Motor neuron (in vitro differentiated cells): ENCODE data around the gene NUCB2. TPM values are rescaled to one million over a fixed set of nuclear protein-coding genes. Genes with fewer than 3 reads are reported as not detected.
"Not testable (repeated sequence)": the region's sequence is repeated elsewhere in the genome, so short reads cannot be mapped to it uniquely, and the experiment has no call there.

Source experiments
- ATAC-seq, 8 experiments: fragments of 200-7000 bp; cut with Tn5 transposase; replicated peaks in 6 of 8; 2 replicates each; pipeline ENCODE4 v1.8.0; 2021; ENCODE audit warnings: mild to moderate bottlenecking in 8 of 8, moderate library complexity in 8 of 8
- H3K27ac ChIP-seq, 2 donors: fragments of 250-450 bp; sonication (Bioruptor Pico); 2 replicates each; pipeline ENCODE4 v1.9.0; 2021; ENCODE audit warnings: antibody characterized with exemption in 2 of 2, mild to moderate bottlenecking in 2 of 2, moderate library complexity in 1 of 2
- H3K4me1 ChIP-seq, 2 donors: fragments of 250-450 bp; sonication (Bioruptor Pico); replicated peaks in 1 of 2; 2 replicates each; pipeline ENCODE4 v1.6.1; 2021; ENCODE audit warnings: antibody characterized with exemption in 2 of 2, mild to moderate bottlenecking in 2 of 2, moderate library complexity in 1 of 2
- H3K4me3 ChIP-seq, 5 donors: fragments of 250-450 bp; sonication (Bioruptor Pico); 2 replicates each; pipeline ENCODE4 v1.9.0; 2021; ENCODE audit warnings: antibody characterized with exemption in 5 of 5, mild to moderate bottlenecking in 5 of 5, moderate library complexity in 4 of 5
- whole genome bisulfite sequencing, 10 experiments: fragments of 450-650 bp; shearing (Covaris generic); methylation state at CpG; one replicate each; pipeline ENCODE4 v1.0.0; 2022; 5-methylcytosine and 5-hydroxymethylcytosine counted together
- in situ Hi-C, 9 experiments: fragments of 400-800 bp; cut with MboI; loops; one replicate each; pipeline ENCODE4 v1.15.0; 2021; ENCODE audit warnings: low sequenced_read_pairs in 9 of 9, low pct_unique_long_range_greater_than_20kb in 2 of 9; ENCODE audit not compliant: unreplicated experiment in 9 of 9
- total RNA-seq, 8 experiments: library from RNA; unstranded; fragments of 300-600 nt; gene quantifications; 2 replicates each; pipeline versions ENCODE4 v1.2.3 to v1.2.4, GENCODE V29; 2022

NUCB2 gene
- total RNA-seq, result 100 to 1,000 TPM in 1 of 8 experiments, 10 to 100 TPM in 7; 26.8 to 151 (median 79.9) TPM

DNA sequence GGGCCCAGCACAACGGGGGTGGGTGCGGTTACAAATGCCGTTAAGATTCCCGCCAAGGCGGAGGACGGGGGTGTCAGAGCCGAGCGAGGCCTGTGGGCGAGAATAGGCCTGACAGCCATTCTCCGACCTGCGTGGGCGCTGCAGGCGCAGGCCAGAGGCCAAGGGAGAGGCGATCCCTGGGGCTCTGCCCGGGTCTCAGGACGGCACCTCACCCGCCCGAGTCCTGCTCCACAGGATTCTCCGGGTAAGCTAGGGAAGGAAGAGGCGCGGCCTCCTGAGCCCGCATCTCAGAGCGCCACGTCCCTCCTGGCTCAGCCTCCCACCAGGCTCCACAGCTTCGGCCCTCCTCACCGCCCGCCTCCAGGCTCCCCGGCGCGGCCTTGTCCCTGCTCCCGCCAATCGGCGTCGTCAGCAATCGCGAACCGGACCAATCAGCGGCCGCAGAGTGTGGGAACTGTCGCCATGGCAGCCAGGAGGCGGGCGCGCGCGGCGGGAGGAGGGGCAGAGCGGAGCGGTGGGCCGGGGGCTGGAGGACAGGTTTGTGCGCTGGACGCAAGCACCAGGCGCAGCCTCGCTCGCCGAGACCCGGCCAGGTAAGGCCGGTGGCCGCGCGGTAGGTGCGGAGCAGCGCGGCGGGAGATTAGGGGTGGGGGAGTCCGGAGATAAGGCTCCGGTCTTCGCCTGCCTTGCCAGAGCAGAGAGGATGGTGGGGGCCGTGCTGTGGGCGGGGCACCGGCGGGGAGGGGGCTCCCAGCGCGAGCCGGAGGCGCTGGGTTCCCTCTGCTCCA lies at the start of gene NUCB2:
TSS of gene NUCB2 (plus strand) at position 504 of the 788 bp plus-strand sequence. CDS start 18,585 bp downstream, outside the sequence.
- Histone ChIP-seq H3K27ac (peak within 1 kb of the TSS; percentile 93 to 96), H3K4me1 (peaks cover 5 to 7% of the 10 kb centered on the region in 2 donors), H3K4me3 (peak within 1 kb of the TSS; percentile 63 to 87 (median 81))
- 0 to 5% methylated on average over 2 to 4 of the region's 75 CpGs; no CpG with 5 or more reads in 8 of the 10 experiments for WGBS, 10 experiments
- in situ Hi-C loops, result no loop called here
- ATAC-seq, result peak; percentile 94 to 98 (median 96)

DNA sequence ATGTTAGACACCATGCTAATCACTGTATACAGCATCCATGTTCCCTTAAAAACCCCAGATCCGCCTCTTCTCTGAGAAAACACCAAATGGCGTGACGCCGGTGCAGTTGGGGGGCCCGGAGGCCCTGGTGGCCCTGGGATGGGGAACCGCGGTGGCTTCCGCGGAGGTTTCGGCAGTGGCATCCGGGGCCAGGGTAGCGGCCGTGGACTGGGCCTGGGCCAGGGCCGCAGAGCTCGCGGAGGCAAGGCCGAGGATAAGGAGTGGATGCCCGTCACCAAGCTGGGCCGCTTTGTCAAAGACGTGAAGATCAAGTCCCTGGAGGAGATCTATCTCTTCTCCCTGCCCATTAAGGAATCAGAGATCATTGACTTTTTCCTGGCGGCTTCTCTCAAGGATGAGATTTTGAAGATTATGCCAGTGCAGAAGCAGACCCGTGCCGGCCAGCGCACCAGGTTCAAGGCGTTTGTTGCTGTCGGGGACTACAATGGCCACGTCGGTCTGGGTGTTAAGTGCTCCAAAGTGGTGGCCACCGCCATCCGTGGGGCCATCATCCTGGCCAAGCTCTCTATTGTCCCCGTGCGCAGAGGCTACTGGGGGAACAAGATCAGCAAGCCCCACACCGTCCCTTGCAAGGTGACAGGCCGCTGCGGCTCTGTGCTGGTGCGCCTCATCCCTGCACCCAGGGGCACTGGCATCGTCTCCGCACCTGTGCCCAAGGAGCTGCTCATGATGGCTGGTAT lies 48.2 kb upstream of the NUCB2 start:
- not testable (repeated sequence) for H3K4me3 ChIP-seq, H3K4me1 ChIP-seq, ATAC-seq, H3K27ac ChIP-seq
- 40 to 100% (median 95%) methylated on average over 1 to 19 of the region's 38 CpGs; no CpG with 5 or more reads in 5 of the 10 experiments for WGBS, 10 experiments
- in situ Hi-C loops, result loop anchor here in 3 of 9 experiments (25.0 kb wide), 1 partner anchor 284 kb away; no protein-coding TSS in a partner anchor

DNA sequence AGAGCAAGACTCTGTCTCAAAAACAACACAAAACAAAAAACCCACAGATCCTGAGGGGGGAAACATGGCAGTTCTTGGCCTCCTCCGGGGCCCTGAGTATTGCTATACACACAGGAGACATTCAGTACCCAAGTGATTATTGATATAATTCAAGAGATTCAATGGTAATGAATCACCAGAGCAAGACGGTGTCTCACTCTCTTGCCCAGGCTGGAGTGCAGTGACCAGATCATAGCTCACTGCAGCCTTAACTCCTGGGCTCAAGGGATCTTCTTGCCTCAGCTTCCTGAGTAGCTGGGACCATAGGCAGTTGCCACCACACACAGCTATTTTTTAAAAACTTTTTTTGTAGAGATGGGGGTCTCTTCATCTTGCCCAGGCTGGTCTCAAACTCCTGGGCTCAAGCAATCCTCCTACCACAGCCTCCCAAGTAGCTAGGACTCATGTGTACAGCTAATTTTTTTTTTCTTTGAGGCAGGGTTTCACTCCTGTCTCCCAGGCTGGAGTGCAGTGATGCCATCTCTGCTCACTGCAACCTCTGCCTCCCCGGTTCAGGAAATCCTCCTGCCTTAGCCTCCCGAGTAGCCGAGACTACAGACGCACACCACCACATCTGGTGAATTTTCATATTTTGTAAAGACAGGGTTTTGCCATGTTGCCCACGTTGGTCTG lies 46.9 kb upstream of the NUCB2 start:
- ATAC-seq, result no peak
- no peaks in the 10 kb centered on the region for H3K4me1 ChIP-seq
- no peak overlapping the region for H3K27ac ChIP-seq
- in situ Hi-C loops, result loop anchor here in 3 of 9 experiments (25.0 kb wide), 1 partner anchor 283 kb away; no protein-coding TSS in a partner anchor
- WGBS, 10 experiments, result 0 to 96% (median 55%) methylated on average over 1 to 7 of the region's 7 CpGs; no CpG with 5 or more reads in 4 of the 10 experiments
- H3K4me3 ChIP-seq, result no peak overlapping the region

DNA sequence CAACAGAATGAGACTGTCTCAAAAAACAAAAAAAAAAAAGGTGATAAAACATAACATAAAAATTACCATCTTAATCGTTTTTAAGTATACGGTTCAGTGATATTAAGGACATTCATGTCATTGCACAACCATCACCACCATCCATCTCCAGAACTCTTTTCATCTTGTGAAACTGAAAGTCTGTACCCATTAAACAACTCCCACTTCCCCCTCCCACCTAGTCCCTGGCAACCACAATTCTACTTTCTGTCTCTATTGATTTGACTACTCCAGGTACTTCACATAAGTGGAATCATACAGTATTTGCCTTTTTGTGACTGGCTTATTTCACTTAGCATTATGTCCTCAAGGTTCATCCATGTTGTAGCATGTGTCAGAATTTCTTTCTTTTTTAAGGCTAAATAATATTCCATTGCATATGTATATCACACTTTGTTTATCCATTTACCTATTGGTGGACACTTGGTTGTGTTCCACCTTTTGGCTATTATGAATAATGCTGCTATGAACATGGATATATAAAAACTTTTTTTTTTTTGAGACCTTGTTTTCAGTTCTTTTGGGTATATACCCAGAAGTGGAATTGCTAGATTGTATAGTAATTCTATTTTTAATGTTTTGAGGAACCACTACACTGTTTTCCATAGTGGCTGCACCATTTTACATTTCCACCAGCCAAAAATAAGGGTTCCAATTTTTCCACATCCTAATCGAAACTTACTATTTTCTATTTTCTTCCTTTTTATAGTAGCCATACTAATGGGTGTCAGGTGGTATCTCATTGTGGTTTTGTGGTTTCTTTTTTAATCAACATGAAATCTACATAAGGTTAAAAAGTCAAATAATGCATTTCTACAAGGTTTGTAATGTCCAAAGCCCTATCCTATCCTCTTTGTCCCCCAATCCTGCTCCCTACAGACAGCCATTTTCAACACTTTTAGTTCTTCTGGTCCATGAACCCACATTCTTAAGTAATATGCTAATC lies 45.4 kb upstream of the NUCB2 start:
- H3K4me1 ChIP-seq, result no peaks in the 10 kb centered on the region
- in situ Hi-C loops, result loop anchor here in 3 of 9 experiments (25.0 kb wide), 1 partner anchor 281 kb away; no protein-coding TSS in a partner anchor
- no peak overlapping the region for H3K4me3 ChIP-seq
- peak in 2 of 8 experiments; percentile 86 to 90 for ATAC-seq
- no peak overlapping the region for H3K27ac ChIP-seq
- WGBS, 10 experiments, result 10 to 86% (median 66%) methylated on average over 1 to 3 of the region's 3 CpGs

- ATAC-seq, result no peak
- Histone ChIP-seq H3K4me3 (no peak overlapping the region), H3K4me1 (no peaks in the 10 kb centered on the region), H3K27ac (no peak overlapping the region)
- in situ Hi-C loops, result loop anchor here in 3 of 9 experiments (25.0 kb wide), 1 partner anchor 279 kb away; no protein-coding TSS in a partner anchor
Observed at GRCh38 chr11:17233101-17233500, 43.4 kb upstream of the NUCB2 start.

- peak in 1 of 8 experiments; percentile 31 for ATAC-seq
- 0 to 83% (median 67%) methylated on average over 1 to 3 of the region's 3 CpGs for WGBS, 10 experiments
- Histone ChIP-seq H3K4me3 (no peak overlapping the region), H3K4me1 (no peaks in the 10 kb centered on the region), H3K27ac (no peak overlapping the region)
- in situ Hi-C loops, result loop anchor here in 3 of 9 experiments (25.0 kb wide), 1 partner anchor 274 kb away; no protein-coding TSS in a partner anchor
Observed at GRCh38 chr11:17238377-17238776, 38.2 kb upstream of the NUCB2 start.

DNA sequence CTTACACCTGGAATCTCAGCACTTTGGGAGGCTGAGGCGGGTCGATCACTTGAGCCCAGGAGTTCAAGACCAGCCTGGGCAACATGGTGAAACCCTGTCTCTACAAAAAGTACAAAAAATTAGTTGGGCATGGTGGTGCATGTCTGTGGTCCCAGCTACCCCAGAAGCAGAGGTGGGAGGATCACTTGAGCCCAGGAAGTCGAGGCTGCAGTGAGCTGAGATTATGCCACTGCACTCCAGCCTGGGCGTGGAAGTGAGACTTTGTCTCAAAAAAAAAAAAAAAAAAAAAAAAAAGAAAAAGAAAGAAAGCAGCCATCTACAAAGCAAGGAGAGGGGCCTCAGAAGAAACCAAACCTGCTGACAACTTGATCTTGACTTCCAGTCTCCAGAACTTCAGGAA lies 36.6 kb upstream of the NUCB2 start:
- not testable (repeated sequence) for H3K4me1 ChIP-seq

GRCh38 chr11:17240780-17241179 lies 35.8 kb upstream of the NUCB2 start:
- Histone ChIP-seq H3K4me3 (no peak overlapping the region), H3K27ac (no peak overlapping the region), H3K4me1 (no peaks in the 10 kb centered on the region)
- no peak for ATAC-seq
- in situ Hi-C loops, result loop anchor here in 3 of 9 experiments (25.0 kb wide), 1 partner anchor 272 kb away; no protein-coding TSS in a partner anchor

More for the DNA sequence above, 36.6 kb upstream of the NUCB2 start:
- in situ Hi-C loops, result loop anchor here in 3 of 9 experiments (25.0 kb wide), 1 partner anchor 272 kb away; no protein-coding TSS in a partner anchor
- WGBS, 10 experiments, result 60 to 100% (median 82%) methylated on average over 1 to 4 of the region's 4 CpGs; no CpG with 5 or more reads in 2 of the 10 experiments
- not testable (repeated sequence) for H3K4me3 ChIP-seq, ATAC-seq, H3K27ac ChIP-seq

DNA sequence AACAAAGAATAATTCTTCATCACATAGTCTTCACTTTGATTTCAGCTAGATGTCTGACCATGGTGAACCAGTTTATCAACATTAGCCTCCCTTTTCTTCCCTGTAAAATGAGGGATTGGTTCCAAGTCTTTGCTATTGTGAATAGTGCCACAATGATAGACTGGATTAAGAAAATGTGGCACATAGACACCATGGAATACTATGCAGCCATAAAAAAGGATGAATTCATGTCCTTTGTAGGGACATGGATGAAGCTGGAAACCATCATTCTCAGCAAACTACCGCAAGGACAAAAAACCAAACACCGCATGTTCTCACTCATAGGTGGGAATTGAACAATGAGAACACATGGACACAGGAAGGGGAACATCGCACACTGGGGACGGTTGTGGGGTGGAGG lies 33.6 kb upstream of the NUCB2 start:
- H3K4me1 ChIP-seq, ATAC-seq, H3K27ac ChIP-seq, H3K4me3 ChIP-seq: not testable (repeated sequence)
- in situ Hi-C loops, result loop anchor here in 3 of 9 experiments (25.0 kb wide), 1 partner anchor 269 kb away; no protein-coding TSS in a partner anchor
- WGBS, 10 experiments, result no CpG with 5 or more reads among the region's 4 CpGs

- Histone ChIP-seq H3K27ac (no peak overlapping the region), H3K4me1 (no peaks in the 10 kb centered on the region), H3K4me3 (no peak overlapping the region)
- WGBS, 10 experiments, result 0 to 100% (median 43%) methylated on average over 1 to 2 of the region's 2 CpGs; no CpG with 5 or more reads in 6 of the 10 experiments
- ATAC-seq, result no peak
- in situ Hi-C loops, result loop anchor here in 3 of 9 experiments (25.0 kb wide), 1 partner anchor 268 kb away; no protein-coding TSS in a partner anchor
Observed at GRCh38 chr11:17244046-17244445, 32.5 kb upstream of the NUCB2 start.

DNA sequence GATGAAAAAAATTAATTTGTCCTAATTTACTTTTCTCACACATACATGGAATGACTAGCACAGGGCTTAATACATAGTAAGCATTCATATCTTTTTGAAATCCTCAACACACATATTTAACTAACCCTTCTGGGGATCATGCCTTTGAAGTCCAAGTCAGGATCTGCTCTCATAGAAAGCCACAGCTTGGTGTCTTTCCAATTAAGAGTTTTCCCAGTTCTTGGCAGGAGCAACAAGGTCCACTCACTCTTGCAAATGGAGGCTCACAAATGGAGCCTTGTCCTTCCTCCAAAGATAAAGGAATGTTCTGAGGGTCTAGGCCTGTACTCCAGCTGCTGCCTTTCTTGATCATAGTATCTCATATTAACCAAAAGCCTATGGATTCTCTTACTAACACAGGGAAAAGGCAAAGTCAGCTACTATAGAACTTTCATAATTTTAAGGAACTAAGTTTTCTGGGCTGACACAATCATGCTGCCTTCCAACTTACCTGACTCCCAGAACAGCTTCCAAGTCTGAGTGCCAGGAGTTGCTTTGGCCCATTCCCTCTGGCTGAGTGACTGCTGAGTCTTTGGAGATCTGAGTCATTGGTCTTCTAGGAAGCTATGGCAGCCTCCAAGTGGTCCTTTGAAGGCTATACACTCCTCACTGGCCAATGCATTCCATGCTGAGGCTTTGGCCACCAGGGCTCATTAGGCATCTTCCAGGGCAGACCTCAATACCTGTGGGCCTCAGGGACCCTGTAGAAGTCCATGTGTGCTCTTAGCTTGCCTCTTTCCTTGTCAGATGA lies 25.8 kb upstream of the NUCB2 start:
- no peak overlapping the region for H3K27ac ChIP-seq
- H3K4me1 ChIP-seq, result no peaks in the 10 kb centered on the region
- in situ Hi-C loops, result no loop called here
- no peak overlapping the region for H3K4me3 ChIP-seq
- ATAC-seq, result peak in 1 of 8 experiments; percentile 26
